ENCODE results near the gene RNF115. TPM values are rescaled to one million over a fixed set of nuclear protein-coding genes. Genes with fewer than 3 reads are reported as not detected.
"Not testable (repeated sequence)": the region's sequence is repeated elsewhere in the genome, so short reads cannot be mapped to it uniquely, and the experiment has no call there.

The RNF115 gene
- total RNA-seq, 6 donors from 2014 or later: 10.7 to 32.0 (median 19.0) TPM

GRCh38 chr1:145845144-145845513 lies 21.2 kb upstream of the RNF115 start:
- H3K4me1 ChIP-seq: peaks cover 12 to 31% (median 21%) of the 10 kb centered on the region in 4 donors
- 3 to 14% methylated on average over 4 of the region's 4 CpGs for WGBS, 2 donors
- peak overlapping the region in 3 of 4 donors; percentile 40 to 71 (median 59) for H3K4me3 ChIP-seq
- TF ChIP-seq EP300 (IDR thresholded peaks at IDR 0.05) (no peak), POLR2AphosphoS5 (IDR thresholded peaks at IDR 0.05) (no peak), POLR2A (IDR thresholded peaks at IDR 0.05) (no peak)
- TF ChIP-seq, protein P1, sequence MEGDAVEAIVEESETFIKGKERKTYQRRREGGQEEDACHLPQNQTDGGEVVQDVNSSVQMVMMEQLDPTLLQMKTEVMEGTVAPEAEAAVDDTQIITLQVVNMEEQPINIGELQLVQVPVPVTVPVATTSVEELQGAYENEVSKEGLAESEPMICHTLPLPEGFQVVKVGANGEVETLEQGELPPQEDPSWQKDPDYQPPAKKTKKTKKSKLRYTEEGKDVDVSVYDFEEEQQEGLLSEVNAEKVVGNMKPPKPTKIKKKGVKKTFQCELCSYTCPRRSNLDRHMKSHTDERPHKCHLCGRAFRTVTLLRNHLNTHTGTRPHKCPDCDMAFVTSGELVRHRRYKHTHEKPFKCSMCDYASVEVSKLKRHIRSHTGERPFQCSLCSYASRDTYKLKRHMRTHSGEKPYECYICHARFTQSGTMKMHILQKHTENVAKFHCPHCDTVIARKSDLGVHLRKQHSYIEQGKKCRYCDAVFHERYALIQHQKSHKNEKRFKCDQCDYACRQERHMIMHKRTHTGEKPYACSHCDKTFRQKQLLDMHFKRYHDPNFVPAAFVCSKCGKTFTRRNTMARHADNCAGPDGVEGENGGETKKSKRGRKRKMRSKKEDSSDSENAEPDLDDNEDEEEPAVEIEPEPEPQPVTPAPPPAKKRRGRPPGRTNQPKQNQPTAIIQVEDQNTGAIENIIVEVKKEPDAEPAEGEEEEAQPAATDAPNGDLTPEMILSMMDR (IDR thresholded peaks at IDR 0.05): no peak
- H3K27ac ChIP-seq: peak overlapping the region in 3 of 4 donors; percentile 71 to 83 (median 78)
- H3K27me3 ChIP-seq: no peaks in the 10 kb centered on the region
- DNase-seq (no peak), ATAC-seq (ENCODE audit: low FRiP score in 2 of 2) (peak; percentile 5 to 29)
- no peaks in the 10 kb centered on the region for H3K9me3 ChIP-seq
- H3K36me3 ChIP-seq: peaks cover 21 to 52% (median 46%) of the 10 kb centered on the region in 4 donors

DNA sequence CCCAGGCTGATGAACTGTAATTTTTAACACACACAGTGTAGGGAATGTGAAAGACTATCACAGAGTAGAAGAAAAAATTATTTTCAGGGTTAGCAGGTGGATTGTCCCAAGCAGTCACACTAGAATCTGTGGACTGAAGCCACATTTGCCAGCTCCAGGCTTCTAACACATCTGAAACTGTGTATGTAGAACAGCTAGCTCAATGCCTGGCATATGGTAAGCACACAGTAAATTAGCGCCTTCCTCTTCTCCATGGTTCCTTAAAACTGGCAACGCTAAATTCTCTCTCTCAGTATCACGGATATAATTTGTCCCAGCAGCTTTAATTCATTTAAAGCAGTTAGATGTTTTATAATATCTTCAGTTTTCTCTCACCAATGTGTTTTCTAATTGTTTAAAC lies 19.1 kb upstream of the RNF115 start:
- peaks cover 33 to 52% (median 48%) of the 10 kb centered on the region in 4 donors for H3K36me3 ChIP-seq
- ATAC-seq (ENCODE audit: low FRiP score in 2 of 2): no peak
- whole genome bisulfite sequencing, 2 donors: 93% methylated on average over 3 of the region's 3 CpGs
- DNase-seq: no peak
- H3K4me3 ChIP-seq: no peak overlapping the region
- TF ChIP-seq, protein P1 (IDR thresholded peaks at IDR 0.05): no peak
- TF ChIP-seq POLR2AphosphoS5 (IDR thresholded peaks at IDR 0.05) (no peak), EP300 (IDR thresholded peaks at IDR 0.05) (no peak), POLR2A (IDR thresholded peaks at IDR 0.05) (no peak)
- H3K4me1 ChIP-seq: peaks cover 12 to 21% (median 17%) of the 10 kb centered on the region in 4 donors
- no peaks in the 10 kb centered on the region for H3K27me3 ChIP-seq
- H3K9me3 ChIP-seq: no peaks in the 10 kb centered on the region
- H3K27ac ChIP-seq: no peak overlapping the region

DNA sequence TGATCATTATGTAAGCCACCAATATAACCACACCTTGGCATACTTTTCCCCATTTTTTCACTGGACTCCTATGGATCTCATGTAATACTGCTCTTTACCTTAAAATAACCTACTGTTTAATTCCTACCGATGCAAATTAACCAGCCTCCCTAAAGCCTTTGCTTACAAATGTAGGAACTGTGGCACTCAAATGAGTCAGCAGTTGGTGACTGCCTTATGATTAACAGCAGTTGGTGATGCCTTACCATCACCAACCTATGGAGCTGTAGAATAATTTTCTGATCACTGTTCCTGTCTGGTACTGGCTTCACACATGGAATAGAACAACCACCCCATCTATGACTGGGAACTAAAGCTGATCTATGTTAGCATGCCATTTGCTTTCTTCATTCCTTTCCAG lies 13.8 kb upstream of the RNF115 start:
- no peak overlapping the region for H3K4me3 ChIP-seq
- H3K9me3 ChIP-seq: no peaks in the 10 kb centered on the region
- TF ChIP-seq EP300 (IDR thresholded peaks at IDR 0.05) (no peak), POLR2AphosphoS5 (IDR thresholded peaks at IDR 0.05) (no peak), POLR2A (IDR thresholded peaks at IDR 0.05) (no peak)
- TF ChIP-seq, protein P1 (IDR thresholded peaks at IDR 0.05): no peak
- ATAC-seq (ENCODE audit: low FRiP score in 2 of 2) (no peak), DNase-seq (no peak)
- H3K36me3 ChIP-seq: peaks cover 66 to 100% (median 93%) of the 10 kb centered on the region in 4 donors
- no peaks in the 10 kb centered on the region for H3K4me1 ChIP-seq
- 88 to 100% methylated on average over 1 of the region's 1 CpG for WGBS, 2 donors
- no peaks in the 10 kb centered on the region for H3K27me3 ChIP-seq
- no peak overlapping the region for H3K27ac ChIP-seq

GRCh38 chr1:145830810-145831209 lies 6.9 kb upstream of the RNF115 start:
- H3K4me1 ChIP-seq; ATAC-seq (ENCODE audit: low FRiP score in 2 of 2); DNase-seq; H3K27ac ChIP-seq; H3K27me3 ChIP-seq; H3K9me3 ChIP-seq; H3K4me3 ChIP-seq: not testable (repeated sequence)
- WGBS, 2 donors: 100% methylated on average over 2 of the region's 2 CpGs
- H3K36me3 ChIP-seq: peaks cover 37 to 100% (median 85%) of the 10 kb centered on the region in 4 donors

GRCh38 chr1:145828367-145829026 lies 4.6 kb upstream of the RNF115 start:
- DNase-seq (no peak), ATAC-seq (ENCODE audit: low FRiP score in 2 of 2) (no peak)
- peaks cover 28 to 80% (median 64%) of the 10 kb centered on the region in 4 donors for H3K36me3 ChIP-seq

More at GRCh38 chr1:145828367-145829026, 4.6 kb upstream of the RNF115 start:
- TF ChIP-seq POLR2A (IDR thresholded peaks at IDR 0.05) (no peak), EP300 (IDR thresholded peaks at IDR 0.05) (no peak), POLR2AphosphoS5 (IDR thresholded peaks at IDR 0.05) (no peak)
- TF ChIP-seq, protein P1 (IDR thresholded peaks at IDR 0.05): no peak
- Histone ChIP-seq H3K4me1 (peaks cover 8 to 14% (median 12%) of the 10 kb centered on the region in 4 donors), H3K27ac (no peak overlapping the region), H3K27me3 (no peaks in the 10 kb centered on the region), H3K4me3 (no peak overlapping the region), H3K9me3 (no peaks in the 10 kb centered on the region)
